H9 (cell line): Measurements from ENCODE around the gene ABL2. TPM values are rescaled to one million over a fixed set of nuclear protein-coding genes. Genes with fewer than 3 reads are reported as not detected.
"Not testable (repeated sequence)": the region's sequence is repeated elsewhere in the genome, so short reads cannot be mapped to it uniquely, and the experiment has no call there.

ENCODE experiments used
- DNase-seq: peaks from one replicate; pipeline ENCODE4 v3.0.0-alpha.2; 2017
- H2AFZ ChIP-seq: one replicate; pipeline ENCODE4 v1.6.1; 2013; ENCODE audit warnings: mild to moderate bottlenecking, low read length, control low read depth, moderate library complexity
- H2AK5ac ChIP-seq: 2 replicates; pipeline ENCODE4 v1.6.1; 2013; ENCODE audit warnings: low read length, control low read depth, mixed read lengths; ENCODE audit not compliant: insufficient read length
- H2BK120ac ChIP-seq: one replicate; pipeline ENCODE4 v1.6.1; 2013; ENCODE audit warnings: low read depth, mild to moderate bottlenecking, low read length, control low read depth, inconsistent platforms; ENCODE audit not compliant: poor library complexity, severe bottlenecking
- H2BK12ac ChIP-seq: 2 replicates; pipeline ENCODE4 v1.6.1; 2013; ENCODE audit warnings: low read length, control low read depth, mixed read lengths, low read depth; ENCODE audit not compliant: insufficient read length
- H2BK15ac ChIP-seq: 2 replicates; pipeline ENCODE4 v1.6.1; 2013; ENCODE audit warnings: low read depth, low read length, control low read depth
- H2BK20ac ChIP-seq: one replicate; pipeline ENCODE4 v1.6.1; 2013; ENCODE audit warnings: low read depth, mild to moderate bottlenecking, low read length, control low read depth, inconsistent platforms; ENCODE audit not compliant: poor library complexity, severe bottlenecking
- H2BK5ac ChIP-seq: 2 replicates; pipeline ENCODE4 v1.6.1; 2013; ENCODE audit warnings: low read length, control low read depth, mixed read lengths; ENCODE audit not compliant: insufficient read length
- H3K14ac ChIP-seq: 2 replicates; pipeline ENCODE4 v1.6.1; 2013; ENCODE audit warnings: low read length, control low read depth; ENCODE audit not compliant: insufficient read depth
- H3K18ac ChIP-seq: 2 replicates; pipeline ENCODE4 v1.6.1; 2013; ENCODE audit warnings: low read depth, mild to moderate bottlenecking, mixed read lengths, low read length, control low read depth; ENCODE audit not compliant: insufficient read length
- H3K23ac ChIP-seq: 2 replicates; pipeline ENCODE4 v1.6.1; 2013; ENCODE audit warnings: low read length, control low read depth, mixed read lengths, low read depth; ENCODE audit not compliant: insufficient read length
- H3K23me2 ChIP-seq: 2 replicates; pipeline ENCODE4 v1.6.1; 2013; ENCODE audit warnings: low read depth, mild to moderate bottlenecking, mixed read lengths, low read length, control low read depth; ENCODE audit not compliant: insufficient read length, poor library complexity, severe bottlenecking
- H3K27ac ChIP-seq: 2 replicates; pipeline ENCODE4 v1.5.1; 2013; ENCODE audit warnings: low read length, control low read depth, mixed read lengths, low read depth; ENCODE audit not compliant: insufficient read length
- H3K27me3 ChIP-seq: 2 replicates; pipeline ENCODE4 v1.6.1; 2013; ENCODE audit warnings: low read length, control low read depth, inconsistent platforms; ENCODE audit not compliant: insufficient read depth
- H3K4ac ChIP-seq: 2 replicates; pipeline ENCODE4 v1.6.1; 2013; ENCODE audit warnings: low read depth, mild to moderate bottlenecking, control low read depth, inconsistent platforms, low read length, moderate library complexity
- H3K4me1 ChIP-seq: 2 replicates; pipeline ENCODE4 v1.6.1; 2013; ENCODE audit warnings: low read length, control low read depth, inconsistent platforms; ENCODE audit not compliant: insufficient read depth
- H3K4me2 ChIP-seq: 2 replicates; pipeline ENCODE4 v1.6.1; 2013; ENCODE audit warnings: low read length, control low read depth, mixed read lengths; ENCODE audit not compliant: insufficient read length, insufficient read depth
- H3K56ac ChIP-seq: 2 replicates; pipeline ENCODE4 v1.6.1; 2013; ENCODE audit warnings: low read depth, mild to moderate bottlenecking, mixed read lengths, low read length, control low read depth; ENCODE audit not compliant: insufficient read length
- H3K79me1 ChIP-seq: 2 replicates; pipeline ENCODE4 v1.6.1; 2013; ENCODE audit warnings: low read depth, mild to moderate bottlenecking, moderate library complexity, low read length, control low read depth, inconsistent platforms; ENCODE audit not compliant: insufficient read depth, poor library complexity, severe bottlenecking
- H3K79me2 ChIP-seq: 2 replicates; pipeline ENCODE4 v1.6.1; 2013; ENCODE audit warnings: low read length, control low read depth, inconsistent platforms; ENCODE audit not compliant: insufficient read depth
- H3K9ac ChIP-seq: 2 replicates; pipeline ENCODE4 v1.6.1; 2013; ENCODE audit warnings: low read length, control low read depth, mixed read lengths; ENCODE audit not compliant: insufficient read length; ENCODE audit errors: extremely low read depth
- H3K9me3 ChIP-seq: one replicate; pipeline ENCODE4 v1.6.1; 2013; ENCODE audit warnings: low read depth, low read length, inconsistent platforms; ENCODE audit not compliant: control insufficient read depth
- H3T11ph ChIP-seq: one replicate; pipeline ENCODE4 v1.6.1; 2013; ENCODE audit warnings: mild to moderate bottlenecking, low read length, control low read depth, inconsistent platforms
- H4K20me1 ChIP-seq: one replicate; pipeline ENCODE4 v1.6.1; 2013; ENCODE audit not compliant: control insufficient read depth, insufficient read length, insufficient read depth
- H4K5ac ChIP-seq: 2 replicates; pipeline ENCODE4 v1.6.1; 2013; ENCODE audit warnings: low read depth, mild to moderate bottlenecking, mixed read lengths, low read length, control low read depth; ENCODE audit not compliant: insufficient read length
- H4K8ac ChIP-seq: replicated peaks from 2 replicates; pipeline ENCODE4 v1.6.1; 2013; ENCODE audit warnings: low read length, control low read depth, mixed read lengths, low read depth; ENCODE audit not compliant: insufficient read length
- H4K91ac ChIP-seq: 2 replicates; pipeline ENCODE4 v1.6.1; 2013; ENCODE audit warnings: low read depth, mild to moderate bottlenecking, moderate library complexity, mixed read lengths, low read length, control low read depth; ENCODE audit not compliant: insufficient read length
- H3K27ac Mint-ChIP-seq, 3 experiments: 2 replicates in 2 of 3; 3 replicates in 1 of 3; pipeline ENCODE4 v1.8.0; 2020 to 2021; ENCODE audit warnings: mixed read lengths in 3 of 3, mild to moderate bottlenecking in 1 of 3, moderate library complexity in 1 of 3
- H3K27me3 Mint-ChIP-seq: 2 replicates; pipeline ENCODE4 v1.8.0; 2021; ENCODE audit warnings: low read depth, mild to moderate bottlenecking, moderate library complexity, mixed read lengths
- H3K36me3 Mint-ChIP-seq, 3 experiments: 2 replicates in 2 of 3; 3 replicates in 1 of 3; pipeline ENCODE4 v1.8.0; 2020 to 2021; ENCODE audit warnings: low read depth in 3 of 3, mixed read lengths in 3 of 3; ENCODE audit not compliant: insufficient read depth in 1 of 3
- H3K4me1 Mint-ChIP-seq, 2 experiments: 2 replicates each; pipeline ENCODE4 v1.8.0; 2020; ENCODE audit warnings: mixed read lengths in 2 of 2
- H3K4me3 Mint-ChIP-seq, 2 experiments: 2 replicates in 1 of 2; 3 replicates in 1 of 2; pipeline ENCODE4 v1.8.0; 2020 to 2021; ENCODE audit warnings: mild to moderate bottlenecking in 2 of 2, mixed read lengths in 2 of 2, moderate library complexity in 1 of 2
- H3K9me3 Mint-ChIP-seq, 2 experiments: 2 replicates in 1 of 2; 3 replicates in 1 of 2; pipeline ENCODE4 v1.8.0; 2020; ENCODE audit warnings: mild to moderate bottlenecking in 2 of 2, mixed read lengths in 2 of 2, moderate library complexity in 1 of 2
- WGBS: extraction: QIAGEN DNeasy Blood & Tissue Kit; methylation state at CpG from one replicate; pipeline ENCODE4 v1.1.7; 2013; ENCODE audit warnings: missing lambda C conversion rate, low lambda C conversion rate, mixed read lengths; ENCODE audit not compliant: insufficient read length; ENCODE audit errors: extremely low coverage; 5-methylcytosine and 5-hydroxymethylcytosine counted together
- total RNA-seq: library from RNA; stranded (reverse); gene quantifications from 2 replicates; pipeline ENCODE4 v1.2.1, GENCODE V29; 2021
- TF ChIP-seq, protein P1 (sequence below): fragments of 200-600 bp; sonication (generic); conservative IDR thresholded peaks from 3 replicates; pipeline ENCODE4 v1.8.0; 2021; ENCODE audit warnings: antibody characterized with exemption, mild to moderate bottlenecking

Gene ABL2
- total RNA-seq, 1 experiment from 2014 or later: 21.2 TPM

DNA sequence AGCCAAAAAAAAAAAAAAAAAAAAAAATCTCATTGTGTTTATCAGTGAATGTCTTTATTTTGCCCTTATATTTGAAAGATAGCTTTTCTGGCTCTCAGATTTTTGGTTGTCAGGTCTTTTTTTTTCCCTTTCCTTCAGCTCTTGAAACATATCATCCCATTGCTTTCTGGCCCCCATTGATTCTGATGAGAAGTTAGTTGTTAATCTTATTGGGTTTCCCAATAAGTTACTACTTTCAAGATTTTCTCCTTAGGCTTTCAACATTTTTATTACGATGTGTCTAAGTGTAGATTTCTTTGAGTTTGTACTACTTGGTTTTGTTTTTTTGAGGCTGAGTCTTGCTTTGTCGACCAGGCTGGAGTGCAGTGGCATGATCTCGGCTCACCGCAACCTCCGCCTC, 49.4 kb upstream of the ABL2 start:
- Histone ChIP-seq H3K4ac (no peak overlapping the region), H2BK12ac (no peak overlapping the region), H4K20me1 (no peaks in the 10 kb centered on the region), H2BK15ac (no peak overlapping the region), H3K14ac (no peak overlapping the region), H3T11ph (no peak overlapping the region), H3K56ac (no peak overlapping the region), H3K9ac (no peak overlapping the region), H3K79me2 (no peaks in the 10 kb centered on the region), H3K27me3 (no peaks in the 10 kb centered on the region), H3K9me3 (no peaks in the 10 kb centered on the region), H2BK20ac (no peak overlapping the region), H2AFZ (no peak overlapping the region), H3K23me2 (no peaks in the 10 kb centered on the region), H3K4me2 (no peak overlapping the region), H4K8ac (no peak overlapping the region), H2BK120ac (no peak overlapping the region), H2AK5ac (no peak overlapping the region), H4K5ac (no peak overlapping the region), H3K23ac (no peak overlapping the region), H3K27ac (no peak overlapping the region), H3K4me1 (no peaks in the 10 kb centered on the region), H2BK5ac (no peak overlapping the region), H3K18ac (no peak overlapping the region), H4K91ac (no peak overlapping the region), H3K79me1 (no peaks in the 10 kb centered on the region)
- no peak for DNase-seq
- Mint-ChIP-seq H3K4me3 (no peak overlapping the region), H3K36me3 (peaks cover 2 to 12% (median 6%) of the 10 kb centered on the region in 3 experiments; a peak in 6 of 7 replicates), H3K4me1 (no peaks in the 10 kb centered on the region), H3K27me3 (no peaks in the 10 kb centered on the region; the same call in 1 of the 2 replicates), H3K27ac (no peak overlapping the region), H3K9me3 (peaks cover 9 to 17% of the 10 kb centered on the region in 2 experiments)
- TF ChIP-seq, protein P1, sequence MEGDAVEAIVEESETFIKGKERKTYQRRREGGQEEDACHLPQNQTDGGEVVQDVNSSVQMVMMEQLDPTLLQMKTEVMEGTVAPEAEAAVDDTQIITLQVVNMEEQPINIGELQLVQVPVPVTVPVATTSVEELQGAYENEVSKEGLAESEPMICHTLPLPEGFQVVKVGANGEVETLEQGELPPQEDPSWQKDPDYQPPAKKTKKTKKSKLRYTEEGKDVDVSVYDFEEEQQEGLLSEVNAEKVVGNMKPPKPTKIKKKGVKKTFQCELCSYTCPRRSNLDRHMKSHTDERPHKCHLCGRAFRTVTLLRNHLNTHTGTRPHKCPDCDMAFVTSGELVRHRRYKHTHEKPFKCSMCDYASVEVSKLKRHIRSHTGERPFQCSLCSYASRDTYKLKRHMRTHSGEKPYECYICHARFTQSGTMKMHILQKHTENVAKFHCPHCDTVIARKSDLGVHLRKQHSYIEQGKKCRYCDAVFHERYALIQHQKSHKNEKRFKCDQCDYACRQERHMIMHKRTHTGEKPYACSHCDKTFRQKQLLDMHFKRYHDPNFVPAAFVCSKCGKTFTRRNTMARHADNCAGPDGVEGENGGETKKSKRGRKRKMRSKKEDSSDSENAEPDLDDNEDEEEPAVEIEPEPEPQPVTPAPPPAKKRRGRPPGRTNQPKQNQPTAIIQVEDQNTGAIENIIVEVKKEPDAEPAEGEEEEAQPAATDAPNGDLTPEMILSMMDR: no peak
- WGBS: no CpG with 5 or more reads among the region's 5 CpGs

DNA sequence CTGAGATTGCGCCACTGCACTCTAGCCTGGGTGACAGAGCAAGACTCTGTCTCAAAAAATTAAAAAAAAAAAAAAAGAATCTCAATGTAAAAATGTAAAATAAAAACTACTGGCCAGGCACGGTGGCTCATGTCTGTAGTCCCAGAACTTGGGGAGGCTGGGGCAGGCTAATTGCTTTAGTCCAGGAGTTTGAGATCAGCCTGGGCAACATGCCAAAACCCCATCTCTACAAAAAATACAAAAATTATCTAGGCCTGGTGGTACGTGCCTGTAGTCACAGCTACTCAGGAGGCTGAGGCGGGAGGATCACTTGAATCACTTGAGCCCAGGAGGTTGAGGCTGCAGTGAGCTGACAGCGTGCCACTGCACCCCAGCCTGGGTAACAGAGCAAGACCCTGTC, 44.9 kb upstream of the ABL2 start:
- H3K23me2 ChIP-seq, H3K27me3 ChIP-seq, H3K36me3 Mint-ChIP-seq, H3K4ac ChIP-seq, H3K27ac Mint-ChIP-seq, H2AK5ac ChIP-seq, H3K4me3 Mint-ChIP-seq, H3K14ac ChIP-seq, H3T11ph ChIP-seq, H3K56ac ChIP-seq, H3K9me3 ChIP-seq, H2AFZ ChIP-seq, H2BK120ac ChIP-seq, H3K4me1 ChIP-seq, H2BK5ac ChIP-seq, H2BK15ac ChIP-seq, H3K27me3 Mint-ChIP-seq, H2BK12ac ChIP-seq, H4K20me1 ChIP-seq, H3K23ac ChIP-seq, H4K5ac ChIP-seq, H2BK20ac ChIP-seq, H3K79me1 ChIP-seq, H4K8ac ChIP-seq, H3K4me1 Mint-ChIP-seq, H3K9me3 Mint-ChIP-seq, H3K4me2 ChIP-seq, H3K18ac ChIP-seq, DNase-seq, H4K91ac ChIP-seq, H3K27ac ChIP-seq, H3K9ac ChIP-seq, H3K79me2 ChIP-seq: not testable (repeated sequence)
- no CpG with 5 or more reads among the region's 5 CpGs for WGBS
